Left lung (tissue), 10 donors: ENCODE measurements around the gene ING4. TPM values are rescaled to one million over a fixed set of nuclear protein-coding genes. Genes with fewer than 3 reads are reported as not detected.

Source experiments
- ATAC-seq: fragments of 200-7000 bp; cut with Tn5 transposase; one replicate; pipeline ENCODE4 v1.9.1; 2020; ENCODE audit warnings: moderate library complexity
- DNase-seq, 4 donors: peaks; one replicate each; pipeline ENCODE4 v3.0.0-alpha.2; 2013 to 2020
- H3K27ac ChIP-seq, 2 donors: fragments of 200-600 bp; sonication (generic) in 1 of 2; one replicate each; pipeline versions ENCODE4 v1.5.0 to v1.8.0; 2020 to 2021
- H3K27me3 ChIP-seq, 2 donors: fragments of 200-600 bp; sonication (generic) in 1 of 2; one replicate each; pipeline versions ENCODE4 v1.5.0 to v1.8.0; 2020 to 2021
- H3K36me3 ChIP-seq, 2 donors: fragments of 200-600 bp; sonication (generic) in 1 of 2; one replicate each; pipeline versions ENCODE4 v1.5.0 to v1.8.0; 2020 to 2021
- H3K4me1 ChIP-seq, 2 donors: fragments of 200-600 bp; one replicate each; pipeline ENCODE4 v1.8.0; 2021
- H3K4me3 ChIP-seq, 2 donors: fragments of 200-600 bp; sonication (generic) in 1 of 2; one replicate each; pipeline versions ENCODE4 v1.5.0 to v1.8.0; 2020 to 2021; ENCODE audit warnings: mild to moderate bottlenecking in 1 of 2
- H3K9me3 ChIP-seq, 2 donors: fragments of 200-600 bp; sonication (generic) in 1 of 2; one replicate each; pipeline versions ENCODE4 v1.5.0 to v1.8.0; 2020 to 2021
- intact Hi-C, 2 donors: fragments of 100-400 bp; cut with DNase I; formaldehyde crosslinking; loops; one replicate each; pipeline versions ENCODE4 v1.11.2 to v1.14.2; 2022
- polyA plus RNA-seq, 6 donors: library from polyadenylated mRNA; unstranded; fragments of 120-200 nt; gene quantifications; one replicate each; pipeline ENCODE4 v1.2.1, GENCODE V29; 2013; ENCODE audit not compliant: insufficient read length in 6 of 6
- total RNA-seq, 2 donors: library from RNA; stranded (reverse); fragmentation: NEBNext Ultra II Directional; extraction: Animal tissue kit (Norgen Biotek cat#: 25700); gene quantifications; one replicate each; pipeline ENCODE4 v1.2.1, GENCODE V29; 2021
- TF ChIP-seq, protein P1 (sequence below), 2 donors: fragments of 200-600 bp; sonication (generic) in 1 of 2; IDR thresholded peaks; one replicate each; pipeline versions ENCODE4 v1.5.0 to v1.8.0; 2021; ENCODE audit warnings: antibody characterized with exemption in 2 of 2
- donor health status: DM: no; HTN: yes; CAD: no.
- donor health status: DM: no; HTN: no; CAD: no.

The ING4 gene
- total and polyA plus RNA-seq, 8 donors: 23.1 to 113 (median 98.7) TPM

DNA sequence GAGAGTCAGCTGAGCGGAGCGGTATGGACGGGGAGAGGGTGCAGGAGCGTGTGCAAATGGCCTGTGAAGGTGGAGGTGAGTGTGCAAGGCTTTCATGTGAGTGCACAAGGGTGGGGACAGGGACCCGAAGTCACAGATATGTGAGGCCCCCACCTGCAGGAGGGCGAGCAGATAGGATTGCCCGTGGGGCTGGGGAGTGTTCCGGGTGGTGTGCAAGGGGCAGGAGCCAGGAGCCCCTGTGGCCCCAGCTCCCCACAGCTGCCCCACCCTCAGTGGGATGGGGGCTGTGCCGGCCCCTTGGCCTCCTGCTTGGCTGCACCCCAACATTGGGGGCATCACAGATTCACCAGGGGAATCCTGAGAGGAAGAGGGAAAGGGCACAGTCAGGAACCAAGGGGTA, 31.8 kb upstream of the ING4 start:
- H3K27ac ChIP-seq: no peak overlapping the region
- intact Hi-C loops: loop anchor here in 1 of 2 donors (10.0 kb wide), 1 partner anchor 80 kb away; no protein-coding TSS in a partner anchor
- peaks cover 15 to 58% of the 10 kb centered on the region in 2 donors for H3K27me3 ChIP-seq
- no peak overlapping the region for H3K4me3 ChIP-seq
- H3K4me1 ChIP-seq: peaks cover 0 to 17% of the 10 kb centered on the region in 2 donors
- TF ChIP-seq, protein P1, sequence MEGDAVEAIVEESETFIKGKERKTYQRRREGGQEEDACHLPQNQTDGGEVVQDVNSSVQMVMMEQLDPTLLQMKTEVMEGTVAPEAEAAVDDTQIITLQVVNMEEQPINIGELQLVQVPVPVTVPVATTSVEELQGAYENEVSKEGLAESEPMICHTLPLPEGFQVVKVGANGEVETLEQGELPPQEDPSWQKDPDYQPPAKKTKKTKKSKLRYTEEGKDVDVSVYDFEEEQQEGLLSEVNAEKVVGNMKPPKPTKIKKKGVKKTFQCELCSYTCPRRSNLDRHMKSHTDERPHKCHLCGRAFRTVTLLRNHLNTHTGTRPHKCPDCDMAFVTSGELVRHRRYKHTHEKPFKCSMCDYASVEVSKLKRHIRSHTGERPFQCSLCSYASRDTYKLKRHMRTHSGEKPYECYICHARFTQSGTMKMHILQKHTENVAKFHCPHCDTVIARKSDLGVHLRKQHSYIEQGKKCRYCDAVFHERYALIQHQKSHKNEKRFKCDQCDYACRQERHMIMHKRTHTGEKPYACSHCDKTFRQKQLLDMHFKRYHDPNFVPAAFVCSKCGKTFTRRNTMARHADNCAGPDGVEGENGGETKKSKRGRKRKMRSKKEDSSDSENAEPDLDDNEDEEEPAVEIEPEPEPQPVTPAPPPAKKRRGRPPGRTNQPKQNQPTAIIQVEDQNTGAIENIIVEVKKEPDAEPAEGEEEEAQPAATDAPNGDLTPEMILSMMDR (IDR thresholded peaks at IDR 0.05): no peak
- no peaks in the 10 kb centered on the region for H3K36me3 ChIP-seq
- ATAC-seq: no peak
- H3K9me3 ChIP-seq: no peaks in the 10 kb centered on the region
- DNase-seq: no peak

GRCh38 chr12:6693832-6694355, 31.0 kb upstream of the ING4 start:
- Histone ChIP-seq H3K27ac (no peak overlapping the region), H3K27me3 (peaks cover 6 to 50% of the 10 kb centered on the region in 2 donors), H3K4me1 (peaks cover 0 to 15% of the 10 kb centered on the region in 2 donors), H3K9me3 (no peaks in the 10 kb centered on the region), H3K36me3 (no peaks in the 10 kb centered on the region), H3K4me3 (no peak overlapping the region)
- DNase-seq (no peak), ATAC-seq (no peak)
- intact Hi-C loops: loop anchor here in 1 of 2 donors (10.0 kb wide), 1 partner anchor 79 kb away; no protein-coding TSS in a partner anchor
- TF ChIP-seq, protein P1 (IDR thresholded peaks at IDR 0.05): no peak

DNA sequence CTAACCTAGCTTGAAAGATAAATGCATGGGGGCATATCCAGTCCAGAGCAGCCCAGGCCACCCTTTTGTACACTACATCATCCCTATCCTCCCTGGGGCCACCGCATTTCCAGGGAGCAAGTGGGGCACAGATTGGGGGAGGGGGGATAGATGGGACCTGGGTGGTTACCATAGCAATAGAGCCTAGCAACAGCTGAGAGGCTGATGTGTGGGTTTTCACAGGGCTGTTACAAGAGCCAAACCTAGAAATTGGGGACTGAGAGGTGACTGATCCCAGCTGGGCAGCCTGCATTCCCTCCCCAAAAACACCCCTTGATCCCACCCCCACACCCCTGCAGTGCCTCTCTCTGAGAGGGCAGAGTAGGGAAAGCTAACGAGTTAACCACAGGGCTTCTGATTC, 30.0 kb upstream of the ING4 start:
- intact Hi-C loops: loop anchor here in 1 of 2 donors (10.0 kb wide), 1 partner anchor 78 kb away; no protein-coding TSS in a partner anchor

DNA sequence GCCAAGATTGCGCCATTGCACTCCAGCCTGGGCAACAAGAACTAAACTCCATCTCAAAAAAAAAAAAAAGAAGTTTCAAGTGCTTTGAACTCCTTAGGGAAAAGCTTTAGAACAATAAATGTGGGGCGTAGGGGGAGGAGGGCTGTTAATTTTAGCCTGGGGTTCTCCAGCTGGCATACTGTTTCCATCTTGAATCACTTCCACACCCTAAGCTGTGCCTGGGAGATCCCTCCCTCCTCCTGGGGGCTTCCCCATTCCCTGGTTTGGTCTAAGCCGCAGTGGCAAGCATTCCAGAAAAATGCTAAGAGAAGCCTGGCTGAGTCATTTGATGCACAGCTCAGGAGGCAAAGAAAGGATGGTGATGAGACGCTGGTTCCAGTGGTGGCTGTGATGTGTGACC, 28.6 kb upstream of the ING4 start:
- Histone ChIP-seq H3K27ac (peak overlapping the region in 1 of 2 donors; percentile 13), H3K36me3 (no peaks in the 10 kb centered on the region), H3K27me3 (peaks cover 0 to 26% of the 10 kb centered on the region in 2 donors), H3K9me3 (no peaks in the 10 kb centered on the region), H3K4me1 (peaks cover 10 to 37% of the 10 kb centered on the region in 2 donors), H3K4me3 (no peak overlapping the region)
- ATAC-seq (peak; percentile 6), DNase-seq (peak in 1 of 4 donors; percentile 60)
- intact Hi-C loops: loop anchor here in 1 of 2 donors (10.0 kb wide), 1 partner anchor 77 kb away; no protein-coding TSS in a partner anchor
- TF ChIP-seq, protein P1 (IDR thresholded peaks at IDR 0.05): no peak

More for the DNA sequence above, 30.0 kb upstream of the ING4 start:
- Histone ChIP-seq H3K9me3 (no peaks in the 10 kb centered on the region), H3K27ac (no peak overlapping the region), H3K4me3 (no peak overlapping the region), H3K36me3 (no peaks in the 10 kb centered on the region), H3K4me1 (peaks cover 0 to 22% of the 10 kb centered on the region in 2 donors), H3K27me3 (peaks cover 0 to 40% of the 10 kb centered on the region in 2 donors)
- ATAC-seq (no peak), DNase-seq (no peak)
- TF ChIP-seq, protein P1 (IDR thresholded peaks at IDR 0.05): no peak

DNA sequence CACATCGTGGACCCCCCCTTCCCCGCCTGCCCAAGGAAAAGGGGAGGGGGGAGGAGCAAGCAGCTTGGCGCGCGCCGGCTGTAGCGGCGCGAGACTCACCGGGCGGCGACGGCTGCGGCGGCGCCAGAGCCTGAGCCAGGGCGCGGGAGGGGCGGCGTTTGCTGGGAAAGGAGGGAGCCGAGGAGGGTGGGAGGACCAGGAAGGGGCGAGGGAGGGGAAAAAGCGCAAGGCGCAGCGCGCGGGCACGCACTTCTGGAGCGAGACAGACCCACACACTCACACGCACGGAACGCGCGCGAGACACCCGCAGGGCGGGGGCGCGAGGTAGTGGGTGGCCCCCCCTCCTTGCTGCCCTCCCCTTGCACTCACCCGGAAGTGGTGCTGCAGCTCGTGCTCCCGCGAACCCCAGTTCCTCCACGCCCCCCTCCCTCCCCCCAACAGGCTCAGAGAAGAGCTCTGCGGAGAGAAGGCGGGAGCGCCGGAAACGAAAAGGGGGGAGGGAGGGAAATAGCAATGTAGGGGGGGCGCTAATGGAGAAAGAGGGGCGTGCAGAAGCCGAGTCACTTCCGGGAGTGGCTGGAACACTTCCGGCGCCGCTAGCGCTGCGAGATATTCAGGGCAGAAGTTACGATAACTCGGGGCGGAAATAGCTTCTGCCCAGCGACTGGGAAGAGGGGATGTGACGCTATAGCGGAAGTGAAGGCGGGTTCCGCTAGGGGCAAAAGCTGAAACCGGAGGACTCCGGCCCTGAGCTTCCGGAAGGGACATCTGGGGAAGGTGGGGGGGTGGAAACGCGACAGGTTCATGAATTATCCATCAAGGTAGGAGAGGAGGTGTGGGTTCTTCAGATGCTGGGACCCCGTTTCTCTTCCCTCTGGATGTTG, 26.3 kb upstream of the ING4 start, which contains the start of gene ZNF384:
TSS of gene ZNF384 (minus strand) at position 377 of the 884 bp plus-strand sequence. CDS start 9,855 bp downstream, outside the sequence.
- ATAC-seq (peak; percentile 88), DNase-seq (peak; percentile 95 to 99 (median 98))
- H3K4me1 ChIP-seq: peaks cover 10 to 54% of the 10 kb centered on the region in 2 donors
- peaks cover 0 to 5% of the 10 kb centered on the region in 2 donors for H3K27me3 ChIP-seq
- intact Hi-C loops: no loop called here
- peaks cover 0 to 6% of the 10 kb centered on the region in 2 donors for H3K36me3 ChIP-seq
- peak within 1 kb of the TSS; percentile 76 to 78 for H3K4me3 ChIP-seq
- no peaks in the 10 kb centered on the region for H3K9me3 ChIP-seq
- TF ChIP-seq, protein P1 (IDR thresholded peaks at IDR 0.05): peak in 1 of 2 donors; percentile 39
- peak within 1 kb of the TSS; percentile 88 to 98 for H3K27ac ChIP-seq
